Neural cell (in vitro differentiated cells): ENCODE results near the gene TULP4. TPM values are rescaled to one million over a fixed set of nuclear protein-coding genes. Genes with fewer than 3 reads are reported as not detected.

Experiments used
- H2AFZ ChIP-seq: fragments of 200-600, 300-800 bp; sonication (generic), shearing (Covaris generic); 2 replicates; pipeline ENCODE4 v1.6.0; 2014; ENCODE audit warnings: low read depth, mild to moderate bottlenecking, antibody characterized with exemption, low read length, moderate library complexity
- H3F3A ChIP-seq: fragments of 200-600 bp; shearing (Covaris generic); 2 replicates; pipeline ENCODE4 v1.6.1; 2016; ENCODE audit warnings: mild to moderate bottlenecking, moderate library complexity, mixed read lengths, antibody characterized with exemption, low read length; ENCODE audit not compliant: insufficient read depth, poor library complexity, severe bottlenecking
- H3K27ac ChIP-seq: fragments of 200-600, 300-800 bp; sonication (generic), shearing (Covaris generic); 2 replicates; pipeline ENCODE4 v1.5.1; 2014; ENCODE audit warnings: mild to moderate bottlenecking, low read length, moderate library complexity
- H3K27me3 ChIP-seq: fragments of 300-800, 200-600 bp; sonication (generic), shearing (Covaris generic); 2 replicates; pipeline ENCODE4 v1.6.0; 2014; ENCODE audit warnings: mild to moderate bottlenecking, low read depth, low read length, moderate library complexity; ENCODE audit not compliant: insufficient read depth
- H3K36me3 ChIP-seq: fragments of 300-800, 200-600 bp; sonication (generic), shearing (Covaris generic); 2 replicates; pipeline ENCODE4 v1.5.1; 2014; ENCODE audit warnings: mild to moderate bottlenecking, antibody characterized with exemption, low read length, moderate library complexity; ENCODE audit not compliant: insufficient read depth
- H3K4me2 ChIP-seq: fragments of 300-800, 200-600 bp; sonication (generic), shearing (Covaris generic); 2 replicates; pipeline ENCODE4 v1.6.0; 2014; ENCODE audit warnings: mild to moderate bottlenecking, low read length
- H3K4me3 ChIP-seq: fragments of 300-800, 200-600 bp; sonication (generic), shearing (Covaris generic); 2 replicates; pipeline ENCODE4 v1.5.1; 2014; ENCODE audit warnings: mild to moderate bottlenecking, low read length, moderate library complexity
- H3K79me2 ChIP-seq: fragments of 200-600 bp; shearing (Covaris generic); replicated peaks from 2 replicates; pipeline ENCODE4 v1.6.0; 2014; ENCODE audit warnings: mild to moderate bottlenecking, low read length, moderate library complexity; ENCODE audit not compliant: insufficient read depth
- H3K9ac ChIP-seq: fragments of 300-800, 200-600 bp; sonication (generic), shearing (Covaris generic); 2 replicates; pipeline ENCODE4 v1.6.1; 2016; ENCODE audit warnings: mild to moderate bottlenecking, low read length, mixed read lengths
- H3K9me2 ChIP-seq: fragments of 200-600 bp; shearing (Covaris generic); 2 replicates; pipeline ENCODE4 v1.6.1; 2016; ENCODE audit warnings: mild to moderate bottlenecking, low read length, mixed read lengths; ENCODE audit not compliant: insufficient read depth
- H3K9me3 ChIP-seq: fragments of 200-600, 300-800 bp; sonication (generic), shearing (Covaris generic); 2 replicates; pipeline ENCODE4 v1.6.1; 2016; ENCODE audit warnings: mild to moderate bottlenecking, mixed run types, low read length, moderate library complexity, mixed read lengths
- H4K20me1 ChIP-seq: fragments of 200-600 bp; shearing (Covaris generic); 2 replicates; pipeline ENCODE4 v1.6.1; 2016; ENCODE audit warnings: mild to moderate bottlenecking, mixed run types; ENCODE audit not compliant: insufficient read depth
- CTCF ChIP-seq: fragments of 450-650 bp; IDR thresholded peaks from 2 replicates; pipeline ENCODE4 v1.5.1; 2014; ENCODE audit warnings: antibody characterized with exemption, mild to moderate bottlenecking, moderate library complexity; ENCODE audit not compliant: poor library complexity, severe bottlenecking
- EP300 ChIP-seq: fragments of 450-650 bp; conservative IDR thresholded peaks from 2 replicates; pipeline ENCODE4 v1.6.1; 2014; ENCODE audit warnings: antibody characterized with exemption, mild to moderate bottlenecking, moderate library complexity; ENCODE audit not compliant: poor library complexity, severe bottlenecking
- EZH2 ChIP-seq: fragments of 200-600, 300-800 bp; shearing (Covaris generic), sonication (generic); IDR thresholded peaks from 2 replicates; pipeline ENCODE4 v1.6.1; 2014; ENCODE audit warnings: antibody characterized with exemption, low read length, borderline replicate concordance, mild to moderate bottlenecking; ENCODE audit not compliant: insufficient read depth, poor library complexity, severe bottlenecking
- MXI1 ChIP-seq: fragments of 450-650 bp; conservative IDR thresholded peaks from 2 replicates; pipeline ENCODE4 v1.6.1; 2014; ENCODE audit warnings: antibody characterized with exemption, mild to moderate bottlenecking; ENCODE audit not compliant: poor library complexity, severe bottlenecking
- POLR2AphosphoS5 ChIP-seq: IDR thresholded peaks from 2 replicates; pipeline ENCODE4 v1.6.1; 2012
- RAD21 ChIP-seq: fragments of 450-650 bp; conservative IDR thresholded peaks from 2 replicates; pipeline ENCODE4 v1.6.1; 2014; ENCODE audit warnings: antibody characterized with exemption, mild to moderate bottlenecking, moderate library complexity
- REST ChIP-seq: IDR thresholded peaks from 2 replicates; pipeline ENCODE4 v1.6.1; 2012; ENCODE audit warnings: borderline replicate concordance
- SMC3 ChIP-seq: fragments of 450-650 bp; conservative IDR thresholded peaks from 2 replicates; pipeline ENCODE4 v1.6.1; 2014; ENCODE audit warnings: antibody characterized with exemption, mild to moderate bottlenecking, moderate library complexity; ENCODE audit not compliant: poor library complexity
- TAF1 ChIP-seq: IDR thresholded peaks from 2 replicates; pipeline ENCODE4 v1.6.1; 2012; ENCODE audit warnings: low read depth
- polyA plus RNA-seq: library from polyadenylated mRNA; depleted of rRNA; stranded (reverse); fragments of >200 nt; gene quantifications from 2 replicates; pipeline ENCODE4 v1.2.3, GENCODE V29; 2014

TULP4 gene
- polyA plus RNA-seq, 1 donor from 2014 or later = 30.6 TPM

DNA sequence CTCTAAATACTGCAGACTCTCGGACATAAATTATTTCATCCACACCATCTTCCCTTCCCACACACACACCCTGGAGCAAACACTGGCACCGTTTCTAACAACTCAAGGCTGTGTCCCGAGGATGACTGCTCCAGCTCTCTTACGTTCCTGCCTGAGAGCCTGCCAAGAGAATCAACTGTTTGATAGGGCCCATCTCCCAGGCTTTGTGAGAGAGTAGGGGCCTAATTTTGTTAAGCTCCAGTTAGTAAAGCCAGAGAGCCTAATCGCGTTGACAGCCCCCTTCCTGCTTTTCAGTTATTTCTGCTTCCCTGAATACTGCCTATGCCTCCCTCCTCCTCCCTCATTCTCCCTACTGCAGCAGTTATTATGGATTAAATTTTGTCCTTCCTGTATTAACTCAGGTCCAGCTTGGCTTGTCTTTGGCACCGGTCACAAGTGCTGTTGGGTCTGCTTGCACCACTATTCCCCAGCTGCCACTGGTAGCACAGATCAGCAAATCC is 129.5 kb downstream of the TULP4 start:
- TF ChIP-seq REST (no peak), MXI1 (no peak), POLR2AphosphoS5 (no peak), CTCF (no peak), TAF1 (no peak), EP300 (no peak), SMC3 (no peak), RAD21 (no peak), EZH2 (no peak)
- H3K9ac ChIP-seq = no peak overlapping the region
- H4K20me1 ChIP-seq = no peaks in the 10 kb centered on the region
- no peaks in the 10 kb centered on the region for H3F3A ChIP-seq
- H3K79me2 ChIP-seq = no peaks in the 10 kb centered on the region
- no peak overlapping the region for H2AFZ ChIP-seq
- H3K27ac ChIP-seq = no peak overlapping the region
- H3K9me2 ChIP-seq = no peaks in the 10 kb centered on the region
- H3K4me3 ChIP-seq = no peak overlapping the region
- H3K36me3 ChIP-seq = no peaks in the 10 kb centered on the region
- no peaks in the 10 kb centered on the region for H3K27me3 ChIP-seq
- no peak overlapping the region for H3K4me2 ChIP-seq
- no peaks in the 10 kb centered on the region for H3K9me3 ChIP-seq

GRCh38 chr6:158442306-158442705 is 130.0 kb downstream of the TULP4 start:
- TF ChIP-seq EZH2 (no peak), EP300 (no peak), RAD21 (no peak), POLR2AphosphoS5 (no peak), REST (no peak), TAF1 (no peak), MXI1 (no peak), SMC3 (no peak), CTCF (no peak)

More at GRCh38 chr6:158442306-158442705, 130.0 kb downstream of the TULP4 start:
- Histone ChIP-seq H3K9me3 (no peaks in the 10 kb centered on the region), H3K27ac (no peak overlapping the region), H2AFZ (no peak overlapping the region), H3K4me3 (no peak overlapping the region), H4K20me1 (no peaks in the 10 kb centered on the region), H3K9ac (no peak overlapping the region), H3K79me2 (no peaks in the 10 kb centered on the region), H3K27me3 (no peaks in the 10 kb centered on the region), H3K9me2 (no peaks in the 10 kb centered on the region), H3F3A (no peaks in the 10 kb centered on the region), H3K36me3 (no peaks in the 10 kb centered on the region), H3K4me2 (no peak overlapping the region)
